GM13976 (cell line): Measurements from ENCODE around the gene ALOX12B.

Experiments used
- DNase-seq: peaks from one replicate; pipeline ENCODE4 v3.0.0; 2012; ENCODE audit warnings: low spot score
- in situ Hi-C: fragments of 300-500 bp; cut with MboI; formaldehyde crosslinking; loops from one replicate; pipeline ENCODE4 v1.12.0; 2022; ENCODE audit warnings: low sequenced_read_pairs, mixed read lengths, inconsistent platforms; ENCODE audit not compliant: unreplicated experiment
- TF ChIP-seq, protein P1 (sequence below): IDR thresholded peaks from 2 replicates; pipeline ENCODE4 v1.5.1; 2012; ENCODE audit warnings: borderline replicate concordance, mild to moderate bottlenecking; ENCODE audit not compliant: insufficient read depth; ENCODE audit errors: extremely low read depth, missing control alignments, control extremely low read depth

The ALOX12B gene

DNA sequence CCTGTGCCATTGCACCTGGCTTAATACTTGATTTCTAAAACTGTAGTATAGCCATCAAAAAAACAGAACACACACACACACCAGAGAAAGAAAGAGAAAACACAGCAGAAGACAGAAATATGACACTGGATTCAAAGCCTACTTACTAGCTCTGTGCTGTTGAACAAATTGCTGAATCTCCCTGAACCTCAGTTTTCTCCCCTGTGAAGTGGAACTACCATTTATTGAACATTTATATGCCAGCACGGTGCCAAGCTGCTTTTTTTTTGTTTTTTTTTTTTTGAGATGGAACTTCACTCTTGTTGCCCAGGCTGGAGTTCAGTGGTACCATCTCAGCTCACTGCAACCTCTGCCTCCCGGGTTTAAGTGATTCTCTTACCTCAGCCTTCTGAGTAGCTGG is 13.2 kb upstream of the ALOX12B start:
- TF ChIP-seq, protein P1, sequence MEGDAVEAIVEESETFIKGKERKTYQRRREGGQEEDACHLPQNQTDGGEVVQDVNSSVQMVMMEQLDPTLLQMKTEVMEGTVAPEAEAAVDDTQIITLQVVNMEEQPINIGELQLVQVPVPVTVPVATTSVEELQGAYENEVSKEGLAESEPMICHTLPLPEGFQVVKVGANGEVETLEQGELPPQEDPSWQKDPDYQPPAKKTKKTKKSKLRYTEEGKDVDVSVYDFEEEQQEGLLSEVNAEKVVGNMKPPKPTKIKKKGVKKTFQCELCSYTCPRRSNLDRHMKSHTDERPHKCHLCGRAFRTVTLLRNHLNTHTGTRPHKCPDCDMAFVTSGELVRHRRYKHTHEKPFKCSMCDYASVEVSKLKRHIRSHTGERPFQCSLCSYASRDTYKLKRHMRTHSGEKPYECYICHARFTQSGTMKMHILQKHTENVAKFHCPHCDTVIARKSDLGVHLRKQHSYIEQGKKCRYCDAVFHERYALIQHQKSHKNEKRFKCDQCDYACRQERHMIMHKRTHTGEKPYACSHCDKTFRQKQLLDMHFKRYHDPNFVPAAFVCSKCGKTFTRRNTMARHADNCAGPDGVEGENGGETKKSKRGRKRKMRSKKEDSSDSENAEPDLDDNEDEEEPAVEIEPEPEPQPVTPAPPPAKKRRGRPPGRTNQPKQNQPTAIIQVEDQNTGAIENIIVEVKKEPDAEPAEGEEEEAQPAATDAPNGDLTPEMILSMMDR = no peak
- DNase-seq = no peak
- in situ Hi-C loops = no loop called here

DNA sequence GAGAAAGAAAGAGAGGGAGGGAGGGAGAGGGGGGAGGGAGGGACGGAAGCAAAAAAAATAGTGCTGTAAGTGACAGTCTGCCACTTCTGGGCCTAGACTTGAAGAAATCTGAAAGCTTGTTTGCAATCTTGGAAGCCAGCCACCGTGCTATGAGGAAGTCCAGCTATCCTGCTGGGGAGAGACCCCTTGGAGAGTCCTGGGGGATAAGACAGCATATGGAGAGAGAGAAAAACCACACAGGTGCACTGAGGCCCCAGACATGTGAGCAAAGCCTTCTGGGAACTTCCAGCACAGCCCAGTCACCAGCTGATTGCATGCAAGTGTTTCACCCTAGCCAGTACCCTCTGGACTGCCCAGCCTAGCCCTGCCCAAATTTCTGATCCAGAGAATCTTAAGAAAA is 12.6 kb upstream of the ALOX12B start:
- TF ChIP-seq, protein P1 = no peak
- in situ Hi-C loops = no loop called here

DNA sequence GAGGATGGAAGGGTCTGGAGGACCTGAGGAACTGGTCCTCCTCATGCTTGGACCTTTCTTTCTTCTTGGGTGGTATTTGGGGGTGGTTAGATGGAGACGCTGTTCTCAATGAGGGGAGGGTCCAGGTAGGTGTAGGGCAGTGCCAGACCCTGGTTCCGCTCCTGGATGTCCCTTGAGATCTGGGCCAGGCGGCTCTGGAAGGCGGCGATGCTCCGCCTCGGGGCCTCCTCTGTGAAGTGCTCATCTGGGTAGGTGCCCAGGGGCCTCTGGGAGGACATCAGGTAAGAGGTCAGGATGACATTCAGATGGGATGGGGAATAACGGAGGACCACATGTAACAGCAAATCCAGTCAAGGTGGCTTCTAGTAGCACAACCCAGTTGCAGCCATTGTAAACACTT is 9.0 kb upstream of the ALOX12B start:
- TF ChIP-seq, protein P1 = no peak
- in situ Hi-C loops = no loop called here
- DNase-seq = no peak

More for the DNA sequence above, 12.6 kb upstream of the ALOX12B start:
- no peak for DNase-seq

DNA sequence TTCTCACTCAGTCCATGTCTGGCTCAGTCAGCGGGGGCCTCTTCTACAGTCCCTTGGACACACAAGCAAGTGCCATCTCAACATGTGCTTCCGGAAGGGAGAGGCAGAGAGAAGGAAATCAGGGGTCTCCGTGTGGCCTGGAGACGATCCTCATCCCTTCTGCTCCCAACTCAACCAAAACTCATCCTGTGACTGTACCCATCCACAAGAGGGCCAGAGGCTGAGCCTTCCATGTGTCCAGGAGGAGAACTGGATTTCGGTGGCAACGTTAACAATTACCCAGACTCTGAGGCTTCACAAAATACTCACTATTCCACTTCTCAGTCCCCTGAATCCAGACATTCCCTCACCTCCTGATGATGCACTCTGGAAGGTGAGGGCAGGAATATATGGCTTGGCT is 7.8 kb upstream of the ALOX12B start:
- in situ Hi-C loops = no loop called here
- DNase-seq = no peak
- TF ChIP-seq, protein P1 = no peak

DNA sequence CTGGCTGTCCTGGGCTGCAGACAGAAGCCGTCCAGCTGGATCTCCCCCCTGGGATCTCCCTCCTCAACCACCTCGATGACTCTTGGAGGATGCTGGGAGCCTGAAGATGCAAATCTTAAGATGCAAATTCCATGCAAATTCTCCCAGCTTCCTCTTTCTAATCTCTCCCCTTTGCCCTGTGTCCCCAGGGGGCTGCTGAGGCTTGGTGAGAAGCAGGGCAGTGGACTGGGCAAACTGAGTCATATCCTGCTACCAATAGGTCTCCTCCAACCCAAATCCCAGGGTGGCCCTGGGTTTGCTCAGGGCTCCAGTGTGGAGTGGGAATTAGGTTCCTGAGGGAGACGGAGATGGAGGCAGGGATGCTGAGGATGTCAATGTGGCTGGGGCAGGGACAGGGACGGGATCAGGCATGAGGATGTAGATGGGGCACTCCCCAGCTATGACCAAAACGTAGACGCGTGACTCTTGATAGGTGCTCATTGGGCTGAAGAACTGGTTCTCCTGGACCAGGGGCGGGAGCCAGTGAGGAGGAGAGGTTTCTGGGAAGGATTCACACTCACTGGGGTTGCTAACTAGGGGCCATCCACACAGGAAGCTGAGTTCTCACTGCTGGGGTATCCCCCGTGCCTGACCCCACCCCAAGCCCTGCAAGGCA is 3.6 kb upstream of the ALOX12B start:
- in situ Hi-C loops = no loop called here
- TF ChIP-seq, protein P1 = no peak
- peak; percentile 71 for DNase-seq

DNA sequence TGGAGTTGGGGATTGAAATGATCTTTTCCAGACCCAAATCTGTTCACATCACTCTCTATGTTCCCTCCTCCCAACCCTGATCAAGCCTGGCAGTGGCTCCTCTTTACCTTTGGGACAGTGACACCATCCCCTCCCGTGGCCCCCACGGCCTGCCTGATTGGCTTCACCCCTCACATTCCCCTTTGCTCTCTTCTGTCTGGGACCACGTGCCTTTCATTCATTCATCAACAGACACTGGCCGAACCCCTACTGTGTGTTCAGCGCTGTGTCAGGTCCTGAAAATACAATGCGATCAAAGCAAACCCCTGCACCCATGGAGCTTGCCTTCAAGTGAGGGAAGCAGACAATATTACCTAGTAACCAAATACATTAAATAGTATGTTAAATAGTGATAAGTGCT is 2.2 kb upstream of the ALOX12B start:
- TF ChIP-seq, protein P1 = no peak
- DNase-seq = no peak
- in situ Hi-C loops = no loop called here

DNA sequence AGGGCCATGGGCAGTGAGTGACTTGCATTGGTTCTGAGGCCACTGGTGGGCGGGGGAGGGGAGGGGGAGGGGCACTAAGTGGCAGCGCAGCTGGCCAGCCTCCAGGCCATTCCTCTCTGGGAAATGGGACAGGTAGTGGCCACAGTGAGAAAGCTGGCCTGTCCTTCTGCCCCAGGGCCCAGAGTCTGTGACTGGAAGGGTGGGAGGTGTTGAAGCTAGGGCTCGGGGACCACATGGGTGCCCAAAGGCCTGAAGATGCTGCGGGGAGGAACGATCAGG is 375 bp upstream of the ALOX12B start:
- DNase-seq = no peak
- in situ Hi-C loops = no loop called here
- TF ChIP-seq, protein P1 = no peak
